DND-41 (cell line): ENCODE measurements around the gene METRN.

ENCODE experiments used
- CTCF ChIP-seq: IDR thresholded peaks from 2 replicates; pipeline ENCODE4 v1.5.1; 2012; ENCODE audit warnings: borderline replicate concordance, low read length, moderate library complexity, mild to moderate bottlenecking; ENCODE audit not compliant: poor library complexity, severe bottlenecking; ENCODE audit errors: extremely low read depth
- EZH2 ChIP-seq: IDR thresholded peaks from 3 replicates; pipeline ENCODE4 v1.6.1; 2012; ENCODE audit warnings: borderline replicate concordance, low read depth, mild to moderate bottlenecking, moderate library complexity, low read length, inconsistent platforms; ENCODE audit not compliant: severe bottlenecking

- TF ChIP-seq CTCF: no peak
- no peak for TF ChIP-seq EZH2
Observed at GRCh38 chr16:709566-710499, 5.1 kb upstream of the METRN start.
